GM18517 (cell line): ENCODE results near the gene OR10G8.
A peak's percentile ranks its signal among the peaks of the same experiment; 100 is the strongest.
"Not testable (repeated sequence)": the region's sequence is repeated elsewhere in the genome, so short reads cannot be mapped to it uniquely, and the experiment has no call there.

Experiments used
- ATAC-seq: cut with Tn5 transposase; IDR thresholded peaks from one replicate; pipeline ENCODE4 v1.9.1; 2021; ENCODE audit warnings: mild to moderate bottlenecking, moderate library complexity; ENCODE audit not compliant: unreplicated experiment

Gene OR10G8

GRCh38 chr11:124026498-124026897 is at the start of gene OR10G8:
Gene OR10G8 (plus strand): TSS chr11:124026798. CDS start chr11:124029623, 2,825 bp downstream.
- ATAC-seq, result no peak

GRCh38 chr11:123977731-123978347 is 48.8 kb upstream of the OR10G8 start, which contains the start of gene OR10S1:
Gene OR10S1 (minus strand): TSS chr11:123977781. CDS start chr11:123977664, 117 bp downstream.
- no peak for ATAC-seq

- ATAC-seq, result no peak
Measured at GRCh38 chr11:123979311-123979710, 47.3 kb upstream of the OR10G8 start.

GRCh38 chr11:123995119-123995518 is 31.5 kb upstream of the OR10G8 start, which contains the start of gene OR10G6:
Gene OR10G6 (minus strand): TSS chr11:123995161. CDS start chr11:123995161, 0 bp downstream.
- no peak for ATAC-seq

GRCh38 chr11:124012697-124013096 is 13.9 kb upstream of the OR10G8 start, which contains the start of gene OR10G4:
Gene OR10G4 (plus strand): TSS chr11:124012997. CDS start chr11:124015575, 2,578 bp downstream.
- ATAC-seq, result no peak

- ATAC-seq, result not testable (repeated sequence)
Measured at GRCh38 chr11:124015837-124016236, 10.8 kb upstream of the OR10G8 start.

- no peak for ATAC-seq
Measured at GRCh38 chr11:124036666-124037065, 10.1 kb downstream of the OR10G8 start.

- no peak for ATAC-seq
Measured at GRCh38 chr11:124039557-124039956, 13.0 kb downstream of the OR10G8 start.

- no peak for ATAC-seq
Measured at GRCh38 chr11:124041254-124041653, 14.7 kb downstream of the OR10G8 start, which contains the start of gene OR10G7. Gene OR10G7 (minus strand): TSS chr11:124041325. CDS start chr11:124039001, 2,324 bp downstream.

- ATAC-seq, result no peak
Measured at GRCh38 chr11:124043420-124043819, 16.8 kb downstream of the OR10G8 start.

- no peak for ATAC-seq
Measured at GRCh38 chr11:124050748-124051147, 24.1 kb downstream of the OR10G8 start.

- no peak for ATAC-seq
Measured at GRCh38 chr11:124052966-124053365, 26.4 kb downstream of the OR10G8 start.

GRCh38 chr11:124068601-124069110 is 42.1 kb downstream of the OR10G8 start:
- ATAC-seq, result no peak

GRCh38 chr11:124069429-124070401 is 43.1 kb downstream of the OR10G8 start:
- peak; percentile 76 for ATAC-seq

- peak; percentile 84 for ATAC-seq
Measured at GRCh38 chr11:124070915-124071622, 44.5 kb downstream of the OR10G8 start.

- ATAC-seq, result no peak
Measured at GRCh38 chr11:124071623-124071948, 45.0 kb downstream of the OR10G8 start.

GRCh38 chr11:124072147-124072546 is 45.5 kb downstream of the OR10G8 start:
- no peak for ATAC-seq

GRCh38 chr11:124074554-124074953 is 48.0 kb downstream of the OR10G8 start:
- ATAC-seq, result no peak

GRCh38 chr11:124075492-124075840 is 48.9 kb downstream of the OR10G8 start:
- no peak for ATAC-seq

GRCh38 chr11:124075841-124076651 is 49.4 kb downstream of the OR10G8 start:
- peak; percentile 46 for ATAC-seq
